PC-9 (cell line): Measurements from ENCODE around the gene SMIM29. TPM values are rescaled to one million over a fixed set of nuclear protein-coding genes. Genes with fewer than 3 reads are reported as not detected.

Experiments used
- BruUV-seq: library from RNA; stranded (reverse); fragments of 400-500 nt; replicated peaks from 2 replicates; lab custom pipeline; 2021; lab: Mats Ljungman, UMichigan
- CTCF ChIA-PET: fragments of 300-600 bp; sonication (Branson Sonifier 250); formaldehyde crosslinking; loops from one replicate; lab custom pipeline; 2022; ENCODE audit warnings: antibody characterized with exemption; lab: Charles Lee
- POLR2A ChIA-PET: fragments of 300-600 bp; sonication (Branson Sonifier 250); formaldehyde crosslinking; loops from one replicate; lab custom pipeline; 2022; ENCODE audit warnings: antibody characterized with exemption; ENCODE audit not compliant: unreplicated experiment; lab: Charles Lee
- DNase-seq, 2 experiments: peaks; one replicate each; pipeline versions ENCODE4 v3.0.0 to v3.0.0-alpha.2; 2015 to 2022; ENCODE audit warnings: mixed read lengths in 1 of 2
- H2AFZ ChIP-seq: fragments of 200-600 bp; sonication (generic); 2 replicates; pipeline ENCODE4 v1.8.1; 2017; ENCODE audit warnings: antibody characterized with exemption
- H3F3A ChIP-seq: fragments of 200-600 bp; sonication (generic); 2 replicates; pipeline ENCODE4 v1.8.1; 2017; ENCODE audit warnings: antibody characterized with exemption, mild to moderate bottlenecking, low read depth; ENCODE audit not compliant: insufficient read depth
- H3K27ac ChIP-seq: fragments of 200-600 bp; sonication (generic); 2 replicates; pipeline ENCODE4 v1.6.1; 2016; ENCODE audit warnings: mixed run types
- H3K27me3 ChIP-seq: fragments of 200-600 bp; sonication (generic); 2 replicates; pipeline ENCODE4 v1.6.1; 2016; ENCODE audit warnings: low read depth, mixed run types; ENCODE audit not compliant: insufficient read depth
- H3K36me3 ChIP-seq: fragments of 200-600 bp; sonication (generic); 2 replicates; pipeline ENCODE4 v1.6.1; 2016; ENCODE audit warnings: low read depth, mixed run types
- H3K4me1 ChIP-seq: fragments of 200-600 bp; sonication (generic); replicated peaks from 2 replicates; pipeline ENCODE4 v1.6.1; 2016; ENCODE audit warnings: mixed run types; ENCODE audit not compliant: insufficient read depth
- H3K4me2 ChIP-seq: fragments of 200-600 bp; sonication (generic); 2 replicates; pipeline ENCODE4 v1.6.1; 2017; ENCODE audit warnings: mixed run types
- H3K4me3 ChIP-seq: fragments of 200-600 bp; sonication (generic); 2 replicates; pipeline ENCODE4 v1.6.1; 2016; ENCODE audit warnings: mixed run types
- H3K79me2 ChIP-seq: fragments of 200-600 bp; sonication (generic); 2 replicates; pipeline ENCODE4 v1.6.1; 2017; ENCODE audit warnings: low read depth, mixed run types
- H3K9me2 ChIP-seq: fragments of 200-600 bp; sonication (generic); 2 replicates; pipeline ENCODE4 v1.8.1; 2017; ENCODE audit warnings: mild to moderate bottlenecking; ENCODE audit not compliant: insufficient read depth
- H3K9me3 ChIP-seq: fragments of 200-600 bp; sonication (generic); 2 replicates; pipeline ENCODE4 v1.8.1; 2016; ENCODE audit warnings: low read depth; ENCODE audit not compliant: insufficient read depth
- H4K20me1 ChIP-seq: fragments of 200-600 bp; sonication (generic); 2 replicates; pipeline ENCODE4 v1.8.1; 2017; ENCODE audit not compliant: insufficient read depth
- EZH2 ChIP-seq: fragments of 200-600 bp; sonication (generic); IDR thresholded peaks from 2 replicates; pipeline ENCODE4 v1.8.0; 2017; ENCODE audit warnings: antibody characterized with exemption, low read depth
- intact Hi-C: fragments of 100-400 bp; cut with micrococcal nuclease; formaldehyde crosslinking; loops from one replicate; pipeline ENCODE4 v1.10.0; 2022; ENCODE audit not compliant: unreplicated experiment
- total RNA-seq: library from RNA; stranded (reverse); gene quantifications from 2 replicates; pipeline ENCODE4 v1.2.3, GENCODE V29; 2021
- TF ChIP-seq, protein P1 (sequence below): fragments of 200-600 bp; sonication (generic); conservative IDR thresholded peaks from 2 replicates; pipeline ENCODE4 v1.6.1; 2017; ENCODE audit warnings: mixed run types, antibody characterized with exemption, mild to moderate bottlenecking, moderate library complexity

The SMIM29 gene
- total RNA-seq, 1 experiment from 2014 or later: 35.2 TPM

DNA sequence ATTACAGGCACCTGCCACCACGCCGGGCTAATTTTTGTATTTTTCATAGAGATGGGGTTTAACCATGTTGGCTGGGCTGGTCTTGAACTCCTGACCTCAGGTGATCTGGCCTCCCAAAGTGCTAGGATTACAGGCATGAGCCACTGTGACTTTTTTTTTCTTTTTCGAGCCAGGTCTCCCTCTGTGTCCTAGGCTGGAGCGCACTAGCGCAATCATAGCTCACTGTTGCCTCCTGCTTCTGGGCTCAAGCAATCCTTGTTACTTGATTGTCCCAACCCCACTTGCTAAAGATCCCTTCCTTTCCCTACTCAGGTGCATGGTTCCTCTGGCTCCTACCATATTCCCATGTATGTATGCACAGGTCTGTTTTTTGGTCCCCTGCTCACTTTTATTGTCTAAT is 27.4 kb upstream of the SMIM29 start:
- no peak overlapping the region for H3K27ac ChIP-seq
- 0 out of 2 replicates have a peak, but pooled peaks cover 4% of the 10 kb centered on the region for H3K36me3 ChIP-seq
- no peaks in the 10 kb centered on the region for H3K9me2 ChIP-seq
- H3K79me2 ChIP-seq: no peaks in the 10 kb centered on the region
- intact Hi-C loops: no loop called here
- no peak overlapping the region for H3K4me3 ChIP-seq
- BruUV-seq: no TSS peak
- H4K20me1 ChIP-seq: no peaks in the 10 kb centered on the region
- no peak for DNase-seq
- H3K4me2 ChIP-seq: no peak overlapping the region
- H3K27me3 ChIP-seq: no peaks in the 10 kb centered on the region
- TF ChIP-seq EZH2: no peak
- TF ChIP-seq, protein P1, sequence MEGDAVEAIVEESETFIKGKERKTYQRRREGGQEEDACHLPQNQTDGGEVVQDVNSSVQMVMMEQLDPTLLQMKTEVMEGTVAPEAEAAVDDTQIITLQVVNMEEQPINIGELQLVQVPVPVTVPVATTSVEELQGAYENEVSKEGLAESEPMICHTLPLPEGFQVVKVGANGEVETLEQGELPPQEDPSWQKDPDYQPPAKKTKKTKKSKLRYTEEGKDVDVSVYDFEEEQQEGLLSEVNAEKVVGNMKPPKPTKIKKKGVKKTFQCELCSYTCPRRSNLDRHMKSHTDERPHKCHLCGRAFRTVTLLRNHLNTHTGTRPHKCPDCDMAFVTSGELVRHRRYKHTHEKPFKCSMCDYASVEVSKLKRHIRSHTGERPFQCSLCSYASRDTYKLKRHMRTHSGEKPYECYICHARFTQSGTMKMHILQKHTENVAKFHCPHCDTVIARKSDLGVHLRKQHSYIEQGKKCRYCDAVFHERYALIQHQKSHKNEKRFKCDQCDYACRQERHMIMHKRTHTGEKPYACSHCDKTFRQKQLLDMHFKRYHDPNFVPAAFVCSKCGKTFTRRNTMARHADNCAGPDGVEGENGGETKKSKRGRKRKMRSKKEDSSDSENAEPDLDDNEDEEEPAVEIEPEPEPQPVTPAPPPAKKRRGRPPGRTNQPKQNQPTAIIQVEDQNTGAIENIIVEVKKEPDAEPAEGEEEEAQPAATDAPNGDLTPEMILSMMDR: no peak
- no peaks in the 10 kb centered on the region for H3K9me3 ChIP-seq
- peaks cover 10% of the 10 kb centered on the region for H3K4me1 ChIP-seq
- no peaks in the 10 kb centered on the region for H3F3A ChIP-seq
- ChIA-PET CTCF (no interaction called here), POLR2A (interaction anchor here (0.6 kb wide), 1 partner anchor 184 kb away, joined by 3 read pairs; no protein-coding TSS in a partner anchor)
- H2AFZ ChIP-seq: no peak overlapping the region

DNA sequence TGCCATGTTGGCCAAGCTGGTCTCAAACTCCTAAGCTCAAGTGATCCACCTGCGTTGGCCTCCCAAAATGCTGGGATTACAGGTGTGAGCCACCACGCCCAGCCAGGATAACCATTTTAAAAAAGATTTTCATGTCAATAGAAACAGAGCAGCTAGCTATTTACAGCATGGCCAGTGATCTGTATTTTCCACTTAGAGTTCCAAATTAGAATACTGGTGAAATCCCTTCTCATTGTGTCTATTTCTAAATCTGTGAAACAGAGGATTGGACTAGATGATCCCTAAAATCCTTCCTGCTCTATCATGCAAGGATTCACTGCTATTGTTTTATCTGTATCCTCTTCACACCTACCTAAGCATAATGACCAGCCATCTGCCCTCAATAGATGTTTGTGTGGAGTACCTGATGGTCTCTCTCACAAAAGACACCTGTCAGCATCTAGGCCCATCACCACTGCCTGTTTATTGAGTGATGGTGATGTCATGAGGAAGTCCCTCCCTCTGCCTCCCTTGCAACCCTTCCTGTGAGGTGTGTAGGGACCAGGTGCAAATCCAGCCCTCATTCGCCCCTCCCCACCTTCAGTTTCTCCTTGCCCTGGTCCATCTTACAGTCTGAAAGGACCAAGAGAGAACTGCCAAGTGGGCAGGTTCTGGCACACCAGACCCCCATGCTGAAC is 26.5 kb upstream of the SMIM29 start:
- Histone ChIP-seq H3K79me2 (no peaks in the 10 kb centered on the region), H3K27me3 (no peaks in the 10 kb centered on the region), H3F3A (no peaks in the 10 kb centered on the region), H3K4me1 (peaks cover 10% of the 10 kb centered on the region), H2AFZ (no peak overlapping the region), H3K4me3 (no peak overlapping the region), H3K27ac (no peak overlapping the region), H3K9me3 (no peaks in the 10 kb centered on the region), H4K20me1 (no peaks in the 10 kb centered on the region), H3K36me3 (0 out of 2 replicates have a peak, but pooled peaks cover 4% of the 10 kb centered on the region), H3K9me2 (no peaks in the 10 kb centered on the region), H3K4me2 (no peak overlapping the region)
- TF ChIP-seq EZH2: no peak
- TF ChIP-seq, protein P1: no peak
- BruUV-seq: no TSS peak
- ChIA-PET POLR2A (no interaction called here), CTCF (no interaction called here)
- no peak for DNase-seq
- intact Hi-C loops: no loop called here

DNA sequence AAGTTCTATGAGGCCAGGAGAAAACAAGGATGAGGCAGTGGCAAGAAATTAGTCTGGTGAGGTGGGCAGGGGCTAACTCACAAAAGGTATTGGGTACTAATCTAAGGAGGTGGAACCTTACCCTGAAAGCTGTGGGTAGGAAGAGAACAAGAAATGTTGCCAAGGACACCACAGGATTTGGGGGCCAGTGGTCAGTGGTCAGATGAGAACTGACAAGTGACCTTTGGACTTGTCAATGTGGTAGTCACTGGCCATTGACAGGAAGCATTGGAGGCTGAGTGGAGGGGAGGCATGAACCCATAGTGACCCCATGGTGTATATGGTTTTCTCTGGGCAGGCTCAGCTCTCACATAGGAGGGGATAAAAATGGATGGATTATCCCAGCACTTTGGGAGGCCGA is 25.3 kb upstream of the SMIM29 start:
- no TSS peak for BruUV-seq
- H3K79me2 ChIP-seq: no peaks in the 10 kb centered on the region
- no peaks in the 10 kb centered on the region for H3F3A ChIP-seq
- no peak overlapping the region for H3K27ac ChIP-seq
- H3K36me3 ChIP-seq: 0 out of 2 replicates have a peak, but pooled peaks cover 4% of the 10 kb centered on the region
- no peaks in the 10 kb centered on the region for H3K9me3 ChIP-seq
- H3K4me3 ChIP-seq: no peak overlapping the region
- no peaks in the 10 kb centered on the region for H3K27me3 ChIP-seq
- CTCF ChIA-PET: no interaction called here
- peaks cover 10% of the 10 kb centered on the region for H3K4me1 ChIP-seq
- no peaks in the 10 kb centered on the region for H3K9me2 ChIP-seq
- POLR2A ChIA-PET: no interaction called here
- no peak for TF ChIP-seq EZH2
- no peaks in the 10 kb centered on the region for H4K20me1 ChIP-seq
- no peak overlapping the region for H3K4me2 ChIP-seq
- DNase-seq: no peak
- no peak overlapping the region for H2AFZ ChIP-seq
- intact Hi-C loops: no loop called here
